GM23338 (cell line): ENCODE data around the gene FGF10. TPM values are rescaled to one million over a fixed set of nuclear protein-coding genes. Genes with fewer than 3 reads are reported as not detected.

Experiments used
- ATAC-seq: fragments of 200-7000 bp; cut with Tn5 transposase; 3 replicates; pipeline ENCODE4 v1.9.1; 2020
- DNase-seq: peaks from one replicate; pipeline ENCODE4 v3.0.0-alpha.2; 2015; ENCODE audit warnings: low spot score
- H2AFZ ChIP-seq: fragments of 200-600 bp; sonication (generic); 2 replicates; pipeline ENCODE4 v1.8.0; 2016; ENCODE audit warnings: antibody characterized with exemption, mild to moderate bottlenecking, moderate library complexity
- H3F3A ChIP-seq: fragments of 200-600 bp; sonication (generic); replicated peaks from 2 replicates; pipeline ENCODE4 v1.8.0; 2017; ENCODE audit warnings: antibody characterized with exemption, mixed run types, low read depth
- H3K27ac ChIP-seq: fragments of 200-600 bp; sonication (generic); 2 replicates; pipeline ENCODE4 v1.6.1; 2016; ENCODE audit warnings: low read depth
- H3K27me3 ChIP-seq: fragments of 200-600 bp; sonication (generic); 2 replicates; pipeline ENCODE4 v1.8.0; 2016; ENCODE audit warnings: mild to moderate bottlenecking, mixed run types, moderate library complexity; ENCODE audit not compliant: insufficient read depth
- H3K36me3 ChIP-seq: fragments of 200-600 bp; sonication (generic); 2 replicates; pipeline ENCODE4 v1.8.0; 2016; ENCODE audit warnings: mild to moderate bottlenecking; ENCODE audit not compliant: insufficient read depth
- H3K4me1 ChIP-seq: fragments of 200-600 bp; sonication (generic); 2 replicates; pipeline ENCODE4 v1.8.0; 2016; ENCODE audit warnings: mild to moderate bottlenecking, moderate library complexity; ENCODE audit not compliant: insufficient read depth
- H3K4me2 ChIP-seq: fragments of 200-600 bp; sonication (generic); 2 replicates; pipeline ENCODE4 v1.7.1; 2017; ENCODE audit warnings: mixed run types
- H3K4me3 ChIP-seq: fragments of 200-600 bp; sonication (generic); 2 replicates; pipeline ENCODE4 v1.6.1; 2016; ENCODE audit warnings: mixed run types
- H3K79me2 ChIP-seq: fragments of 200-600 bp; sonication (generic); replicated peaks from 2 replicates; pipeline ENCODE4 v1.8.0; 2017; ENCODE audit warnings: mild to moderate bottlenecking; ENCODE audit not compliant: insufficient read depth
- H3K9me2 ChIP-seq: fragments of 200-600 bp; sonication (generic); 2 replicates; pipeline ENCODE4 v1.8.0; 2017; ENCODE audit not compliant: insufficient read depth
- H4K20me1 ChIP-seq: fragments of 200-600 bp; sonication (generic); replicated peaks from 2 replicates; pipeline ENCODE4 v1.8.0; 2017; ENCODE audit warnings: mild to moderate bottlenecking; ENCODE audit not compliant: insufficient read depth
- H3K27ac Mint-ChIP-seq: 2 replicates; pipeline ENCODE4 v1.8.0; 2020; ENCODE audit warnings: inconsistent platforms, mild to moderate bottlenecking, moderate library complexity, mixed read lengths
- H3K27me3 Mint-ChIP-seq: 3 replicates; pipeline ENCODE4 v1.8.0; 2022; ENCODE audit warnings: low read depth, mild to moderate bottlenecking, moderate library complexity, mixed read lengths, inconsistent platforms; ENCODE audit not compliant: insufficient read depth, poor library complexity
- H3K36me3 Mint-ChIP-seq: 3 replicates; pipeline ENCODE4 v1.8.0; 2021; ENCODE audit warnings: low read depth, mild to moderate bottlenecking, inconsistent platforms, moderate library complexity, mixed read lengths
- H3K4me1 Mint-ChIP-seq: 3 replicates; pipeline ENCODE4 v1.8.0; 2020; ENCODE audit warnings: mild to moderate bottlenecking, inconsistent platforms, mixed read lengths
- H3K4me3 Mint-ChIP-seq: 3 replicates; pipeline ENCODE4 v1.8.0; 2021; ENCODE audit warnings: moderate library complexity, mild to moderate bottlenecking, inconsistent platforms, mixed read lengths
- H3K9me3 Mint-ChIP-seq: 3 replicates; pipeline ENCODE4 v1.8.0; 2020; ENCODE audit warnings: moderate library complexity, mild to moderate bottlenecking, inconsistent platforms, mixed read lengths
- CREB1 ChIP-seq: fragments of 250-450 bp; sonication (Bioruptor Pico); IDR thresholded peaks from 2 replicates; pipeline ENCODE4 v1.5.0; 2020; ENCODE audit warnings: low read depth, mild to moderate bottlenecking, moderate library complexity
- NANOG ChIP-seq: IDR thresholded peaks from 2 replicates; pipeline ENCODE4 v1.6.1; 2016; ENCODE audit warnings: antibody characterized with exemption, borderline replicate concordance
- POLR2AphosphoS5 ChIP-seq: IDR thresholded peaks from 2 replicates; pipeline ENCODE4 v1.6.1; 2016; ENCODE audit warnings: antibody characterized with exemption, low read depth
- polyA plus RNA-seq: library from polyadenylated mRNA; unstranded; fragments of >200 nt; fragmentation: Nextera tagmentation; extraction: Ambion mirVana; gene quantifications from 2 replicates; pipeline ENCODE4 v1.2.1, GENCODE V29; 2016
- total RNA-seq: library from RNA; depleted of rRNA; stranded (reverse); fragments of >200 nt; shearing (Covaris generic); gene quantifications from 2 replicates; pipeline ENCODE4 v1.2.3, GENCODE V29; 2014
- TF ChIP-seq, protein P1 (sequence below): fragments of 250-450 bp; sonication (Bioruptor Pico); IDR thresholded peaks from 2 replicates; pipeline ENCODE4 v1.5.0; 2020; ENCODE audit warnings: mild to moderate bottlenecking, moderate library complexity

Gene FGF10
- total and polyA plus RNA-seq, 2 experiments from 2014 or later: 0.24 to 0.50 TPM

- TF ChIP-seq, protein P1, sequence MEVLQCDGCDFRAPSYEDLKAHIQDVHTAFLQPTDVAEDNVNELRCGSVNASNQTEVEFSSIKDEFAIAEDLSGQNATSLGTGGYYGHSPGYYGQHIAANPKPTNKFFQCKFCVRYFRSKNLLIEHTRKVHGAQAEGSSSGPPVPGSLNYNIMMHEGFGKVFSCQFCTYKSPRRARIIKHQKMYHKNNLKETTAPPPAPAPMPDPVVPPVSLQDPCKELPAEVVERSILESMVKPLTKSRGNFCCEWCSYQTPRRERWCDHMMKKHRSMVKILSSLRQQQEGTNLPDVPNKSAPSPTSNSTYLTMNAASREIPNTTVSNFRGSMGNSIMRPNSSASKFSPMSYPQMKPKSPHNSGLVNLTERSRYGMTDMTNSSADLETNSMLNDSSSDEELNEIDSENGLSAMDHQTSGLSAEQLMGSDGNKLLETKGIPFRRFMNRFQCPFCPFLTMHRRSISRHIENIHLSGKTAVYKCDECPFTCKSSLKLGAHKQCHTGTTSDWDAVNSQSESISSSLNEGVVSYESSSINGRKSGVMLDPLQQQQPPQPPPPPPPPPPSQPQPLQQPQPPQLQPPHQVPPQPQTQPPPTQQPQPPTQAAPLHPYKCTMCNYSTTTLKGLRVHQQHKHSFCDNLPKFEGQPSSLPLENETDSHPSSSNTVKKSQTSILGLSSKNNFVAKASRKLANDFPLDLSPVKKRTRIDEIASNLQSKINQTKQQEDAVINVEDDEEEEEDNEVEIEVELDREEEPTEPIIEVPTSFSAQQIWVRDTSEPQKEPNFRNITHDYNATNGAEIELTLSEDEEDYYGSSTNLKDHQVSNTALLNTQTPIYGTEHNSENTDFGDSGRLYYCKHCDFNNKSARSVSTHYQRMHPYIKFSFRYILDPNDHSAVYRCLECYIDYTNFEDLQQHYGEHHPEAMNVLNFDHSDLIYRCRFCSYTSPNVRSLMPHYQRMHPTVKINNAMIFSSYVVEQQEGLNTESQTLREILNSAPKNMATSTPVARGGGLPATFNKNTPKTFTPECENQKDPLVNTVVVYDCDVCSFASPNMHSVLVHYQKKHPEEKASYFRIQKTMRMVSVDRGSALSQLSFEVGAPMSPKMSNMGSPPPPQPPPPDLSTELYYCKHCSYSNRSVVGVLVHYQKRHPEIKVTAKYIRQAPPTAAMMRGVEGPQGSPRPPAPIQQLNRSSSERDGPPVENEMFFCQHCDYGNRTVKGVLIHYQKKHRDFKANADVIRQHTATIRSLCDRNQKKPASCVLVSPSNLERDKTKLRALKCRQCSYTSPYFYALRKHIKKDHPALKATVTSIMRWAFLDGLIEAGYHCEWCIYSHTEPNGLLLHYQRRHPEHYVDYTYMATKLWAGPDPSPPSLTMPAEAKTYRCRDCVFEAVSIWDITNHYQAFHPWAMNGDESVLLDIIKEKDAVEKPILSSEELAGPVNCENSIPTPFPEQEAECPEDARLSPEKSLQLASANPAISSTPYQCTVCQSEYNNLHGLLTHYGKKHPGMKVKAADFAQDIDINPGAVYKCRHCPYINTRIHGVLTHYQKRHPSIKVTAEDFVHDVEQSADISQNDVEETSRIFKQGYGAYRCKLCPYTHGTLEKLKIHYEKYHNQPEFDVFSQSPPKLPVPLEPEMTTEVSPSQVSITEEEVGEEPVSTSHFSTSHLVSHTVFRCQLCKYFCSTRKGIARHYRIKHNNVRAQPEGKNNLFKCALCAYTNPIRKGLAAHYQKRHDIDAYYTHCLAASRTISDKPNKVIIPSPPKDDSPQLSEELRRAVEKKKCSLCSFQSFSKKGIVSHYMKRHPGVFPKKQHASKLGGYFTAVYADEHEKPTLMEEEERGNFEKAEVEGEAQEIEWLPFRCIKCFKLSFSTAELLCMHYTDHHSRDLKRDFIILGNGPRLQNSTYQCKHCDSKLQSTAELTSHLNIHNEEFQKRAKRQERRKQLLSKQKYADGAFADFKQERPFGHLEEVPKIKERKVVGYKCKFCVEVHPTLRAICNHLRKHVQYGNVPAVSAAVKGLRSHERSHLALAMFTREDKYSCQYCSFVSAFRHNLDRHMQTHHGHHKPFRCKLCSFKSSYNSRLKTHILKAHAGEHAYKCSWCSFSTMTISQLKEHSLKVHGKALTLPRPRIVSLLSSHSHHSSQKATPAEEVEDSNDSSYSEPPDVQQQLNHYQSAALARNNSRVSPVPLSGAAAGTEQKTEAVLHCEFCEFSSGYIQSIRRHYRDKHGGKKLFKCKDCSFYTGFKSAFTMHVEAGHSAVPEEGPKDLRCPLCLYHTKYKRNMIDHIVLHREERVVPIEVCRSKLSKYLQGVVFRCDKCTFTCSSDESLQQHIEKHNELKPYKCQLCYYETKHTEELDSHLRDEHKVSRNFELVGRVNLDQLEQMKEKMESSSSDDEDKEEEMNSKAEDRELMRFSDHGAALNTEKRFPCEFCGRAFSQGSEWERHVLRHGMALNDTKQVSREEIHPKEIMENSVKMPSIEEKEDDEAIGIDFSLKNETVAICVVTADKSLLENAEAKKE (CRISPR knock-in tag): no peak
These were observed 57.7 kb downstream of the FGF10 start (continued) for GRCh38 chr5:44331471-44332050.

DNA sequence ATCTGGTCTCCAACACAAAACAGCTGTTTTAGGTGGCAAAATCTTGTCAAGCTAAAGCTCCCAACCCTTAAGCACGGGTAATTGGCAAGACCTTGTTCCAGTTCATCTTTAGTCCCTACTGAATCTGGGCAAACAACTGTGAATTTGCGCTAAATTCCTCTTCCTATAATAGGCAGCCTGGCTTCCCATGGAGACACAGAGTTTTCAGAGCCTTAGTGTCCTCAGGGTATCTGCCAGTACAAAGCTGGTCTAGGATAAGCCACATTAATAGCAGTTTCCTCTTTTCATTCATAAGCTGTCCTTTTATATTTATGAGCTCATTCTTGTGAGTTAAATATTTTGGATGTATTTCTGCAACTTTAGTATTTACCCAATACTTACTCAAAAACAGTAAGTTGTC, 59.5 kb downstream of the FGF10 start:
- peaks cover 10% of the 10 kb centered on the region; the same call in 2 of the 3 replicates for H3K4me1 Mint-ChIP-seq
- H3F3A ChIP-seq: no peaks in the 10 kb centered on the region
- H3K27me3 Mint-ChIP-seq: peaks cover 2% of the 10 kb centered on the region
- no peaks in the 10 kb centered on the region for H3K4me1 ChIP-seq
- TF ChIP-seq CREB1 (CRISPR knock-in tag) (no peak), POLR2AphosphoS5 (no peak)
- no peaks in the 10 kb centered on the region for H3K9me3 Mint-ChIP-seq
- no peak for ATAC-seq
- H3K27ac Mint-ChIP-seq: no peak overlapping the region
- DNase-seq: no peak
- no peaks in the 10 kb centered on the region for H3K9me2 ChIP-seq
- H3K4me3 Mint-ChIP-seq: no peak overlapping the region
- H3K36me3 ChIP-seq: no peaks in the 10 kb centered on the region
- H3K4me3 ChIP-seq: no peak overlapping the region
- H3K79me2 ChIP-seq: no peaks in the 10 kb centered on the region
- no peak overlapping the region for H3K27ac ChIP-seq
- H4K20me1 ChIP-seq: no peaks in the 10 kb centered on the region
- H2AFZ ChIP-seq: no peak overlapping the region
- H3K36me3 Mint-ChIP-seq: no peaks in the 10 kb centered on the region
- H3K27me3 ChIP-seq: no peaks in the 10 kb centered on the region
- no peak overlapping the region for H3K4me2 ChIP-seq

DNA sequence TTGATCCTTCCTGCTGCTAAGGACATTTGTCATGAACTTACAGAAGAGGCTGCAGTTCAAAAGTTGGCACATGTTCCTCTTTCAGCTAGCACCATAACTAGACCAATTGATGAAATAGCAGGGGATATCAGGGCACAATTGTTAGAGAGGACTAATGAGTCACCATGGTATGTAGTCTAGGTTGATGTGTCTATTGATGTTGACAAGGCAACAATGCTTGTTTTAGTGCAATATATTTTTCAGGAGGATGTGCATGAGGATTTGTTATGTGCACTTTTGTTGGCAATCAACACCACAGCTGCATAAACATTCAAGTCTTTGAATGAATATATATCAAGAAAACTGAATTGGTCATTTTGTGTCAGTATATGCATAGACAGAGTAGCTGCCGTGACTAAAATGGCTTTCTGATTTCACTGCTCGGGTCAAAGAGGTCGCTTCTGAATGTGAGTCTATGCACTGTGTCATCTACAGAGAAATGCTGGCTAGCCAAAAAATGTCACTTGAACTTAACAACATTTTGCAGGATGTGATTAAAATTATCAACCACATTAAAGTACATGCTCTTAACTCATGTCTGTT, 68.0 kb downstream of the FGF10 start:
- no peak overlapping the region for H2AFZ ChIP-seq
- Mint-ChIP-seq H3K27me3 (no peaks in the 10 kb centered on the region), H3K4me3 (no peak overlapping the region), H3K36me3 (peaks cover 4% of the 10 kb centered on the region; the same call in 2 of the 3 replicates), H3K4me1 (no peaks in the 10 kb centered on the region), H3K27ac (no peak overlapping the region), H3K9me3 (peaks cover 10% of the 10 kb centered on the region)
- no peaks in the 10 kb centered on the region for H3K9me2 ChIP-seq
- no peaks in the 10 kb centered on the region for H4K20me1 ChIP-seq
- 0 out of 2 replicates have a peak, but pooled peaks cover 5% of the 10 kb centered on the region for H3K36me3 ChIP-seq
- no peak for TF ChIP-seq NANOG
- H3K27ac ChIP-seq: no peak overlapping the region
- H3F3A ChIP-seq: no peaks in the 10 kb centered on the region
- DNase-seq: no peak
- no peaks in the 10 kb centered on the region for H3K27me3 ChIP-seq
- no peaks in the 10 kb centered on the region for H3K4me1 ChIP-seq
- no peak overlapping the region for H3K4me2 ChIP-seq
- H3K4me3 ChIP-seq: no peak overlapping the region
- ATAC-seq: no peak
- no peaks in the 10 kb centered on the region for H3K79me2 ChIP-seq
